Lung microvascular endothelial cell (primary cell): ENCODE data around the gene SAP30. TPM values are rescaled to one million over a fixed set of nuclear protein-coding genes. Genes with fewer than 3 reads are reported as not detected.

ENCODE experiments used
- DNase-seq, 2 donors: peaks; one replicate each; pipeline versions ENCODE4 v3.0.0 to v3.0.0-alpha.2; 2010; ENCODE audit warnings: low read depth in 2 of 2
- total RNA-seq: library from RNA; depleted of rRNA; stranded (reverse); fragments of >200 nt; gene quantifications from 2 replicates; pipeline ENCODE4 v1.2.1, GENCODE V29; 2014

The SAP30 gene
- total RNA-seq, 1 donor from 2014 or later, result 16.1 TPM

DNA sequence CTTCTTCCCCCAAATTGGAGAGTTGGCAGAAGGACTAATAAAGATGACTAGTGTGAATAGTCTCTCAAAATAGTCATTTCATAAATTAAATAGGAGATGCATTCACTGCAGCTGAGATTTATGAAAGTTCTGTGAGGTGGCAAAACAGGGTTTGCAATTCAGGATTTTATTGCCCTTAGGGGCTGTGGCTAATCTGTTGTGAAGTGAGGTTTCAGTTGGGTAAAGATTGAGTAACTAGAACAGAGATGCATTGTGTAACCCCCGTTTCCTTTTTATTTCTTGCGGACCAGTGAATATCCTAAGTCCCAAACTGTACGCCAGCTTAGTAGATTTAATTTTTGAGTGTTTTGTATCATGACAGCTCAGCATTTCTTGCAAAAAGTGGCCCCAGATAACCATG lies 44.3 kb downstream of the SAP30 start:
- no peak for DNase-seq

DNA sequence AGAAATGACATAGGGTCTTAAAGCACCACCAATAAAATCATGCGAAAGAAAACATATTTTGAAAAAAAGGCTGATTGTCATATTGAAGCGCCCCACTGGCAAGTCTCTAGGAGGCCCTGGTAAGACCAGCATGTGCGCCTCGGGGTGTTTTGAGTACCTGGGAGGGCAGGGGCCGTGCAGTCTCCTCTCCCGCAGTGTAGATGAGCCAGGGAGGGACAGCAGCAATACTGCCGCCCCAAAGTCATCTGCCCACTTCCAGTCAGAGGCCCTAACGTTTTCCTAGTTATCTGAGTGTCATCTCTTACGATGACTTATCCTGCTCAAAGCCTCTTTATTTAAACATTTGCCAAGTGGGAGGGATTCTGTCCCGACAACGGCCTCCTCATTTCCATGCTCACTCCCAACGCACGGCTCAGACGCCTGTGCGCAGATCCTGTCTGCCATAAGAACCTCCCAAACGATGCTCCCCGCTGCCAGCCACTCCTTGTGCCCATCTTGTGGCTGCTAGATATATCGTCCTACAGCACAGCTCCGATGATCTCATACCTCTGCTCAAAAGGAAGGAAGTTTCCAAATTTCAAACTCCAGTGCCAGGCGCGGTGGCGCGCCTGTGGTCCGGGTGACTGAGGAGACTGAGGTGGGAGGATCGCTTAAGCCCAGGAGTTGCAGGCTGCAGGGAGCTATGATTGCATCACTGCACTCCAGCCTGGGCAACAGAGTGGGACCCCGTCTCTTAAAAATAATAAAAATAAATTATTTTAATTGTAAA lies 45.3 kb downstream of the SAP30 start:
- DNase-seq, result peak; percentile 28 to 69

DNA sequence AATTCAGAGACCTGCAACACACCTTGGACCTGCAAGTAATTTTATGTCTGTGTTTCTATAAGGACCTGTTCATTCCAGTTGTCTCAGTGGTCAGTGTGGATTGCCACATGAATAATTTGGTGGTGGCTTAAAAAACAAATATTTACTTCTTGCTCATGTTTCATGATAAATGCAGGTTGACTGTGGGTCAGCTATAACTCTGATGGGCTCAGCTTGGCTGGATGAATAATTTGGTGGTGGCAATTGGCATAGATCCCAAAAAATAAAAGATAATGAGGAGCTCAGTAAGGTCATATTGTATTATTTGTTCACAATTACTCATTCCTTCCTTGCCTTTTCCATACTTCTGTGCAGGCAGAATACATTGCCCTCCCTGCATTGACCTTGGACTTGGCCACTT lies 47.1 kb downstream of the SAP30 start:
- DNase-seq, result peak; percentile 5 to 8

GRCh38 chr4:173418639-173419038 lies 47.9 kb downstream of the SAP30 start:
- DNase-seq, result peak in 1 of 2 donors; percentile 79

DNA sequence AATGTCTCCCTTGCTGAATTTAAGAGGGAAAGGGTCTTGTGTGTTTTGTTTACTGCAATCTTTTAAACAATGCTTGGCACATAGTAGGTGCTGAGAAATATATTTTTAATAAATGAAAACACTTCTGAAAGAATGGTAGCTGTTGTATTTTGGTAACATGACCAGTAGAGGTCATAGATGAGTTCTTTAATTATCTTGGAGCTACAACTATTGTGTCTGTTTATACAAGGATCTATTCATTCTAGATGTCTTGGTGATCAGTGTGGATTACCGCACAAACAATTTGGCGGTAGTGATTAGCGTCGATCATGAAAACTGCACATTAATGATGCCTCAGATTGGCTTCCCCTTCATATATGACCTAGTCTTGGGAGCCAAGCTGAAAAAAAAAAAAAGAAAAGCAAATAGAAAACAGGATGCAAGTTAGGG lies 49.6 kb downstream of the SAP30 start:
- peak; percentile 30 to 39 for DNase-seq

- DNase-seq, result no peak
Observed at GRCh38 chr4:173420801-173421200, 50.0 kb downstream of the SAP30 start.

DNA sequence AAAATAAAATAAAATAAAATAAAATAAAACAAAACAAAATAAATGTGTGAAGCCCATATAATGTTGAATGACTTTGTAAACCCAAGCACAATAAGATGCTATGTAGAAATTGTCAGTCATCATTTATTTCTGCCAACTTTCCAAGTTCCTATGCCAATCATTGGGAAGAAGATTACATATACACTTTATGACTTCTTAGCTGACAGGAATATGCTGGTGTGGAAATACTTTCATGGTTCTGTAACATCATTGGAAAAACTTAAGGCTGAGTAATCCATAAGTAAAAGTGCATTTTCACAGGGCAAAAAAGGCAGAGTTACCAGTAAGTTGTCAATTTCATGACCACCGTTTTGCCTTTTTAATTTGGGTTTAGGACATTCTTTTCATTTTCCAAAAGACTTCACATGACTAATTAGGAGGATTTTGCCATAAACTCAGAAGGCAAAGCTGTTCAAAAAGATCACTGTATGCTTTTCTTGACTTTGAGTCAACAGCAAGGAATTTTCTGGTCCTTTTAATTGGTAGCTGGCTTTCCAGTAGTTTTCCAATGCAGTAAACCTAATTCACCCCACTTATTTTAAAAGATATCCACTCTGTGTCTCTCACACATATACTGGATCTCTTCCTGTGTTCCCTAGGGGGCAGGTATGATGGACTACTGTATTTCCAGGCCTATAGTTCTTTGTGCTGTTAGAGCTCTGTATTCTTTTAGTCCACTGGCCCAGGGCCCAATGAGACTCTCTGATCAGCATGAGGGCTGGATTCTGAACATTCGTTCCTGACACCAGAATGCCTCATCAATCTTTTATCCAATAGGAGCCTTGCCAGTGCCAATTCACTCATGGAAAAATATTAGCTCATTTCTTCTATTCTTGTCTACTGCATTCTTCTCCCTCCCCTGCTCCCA lies 54.4 kb downstream of the SAP30 start:
- DNase-seq, result no peak

DNA sequence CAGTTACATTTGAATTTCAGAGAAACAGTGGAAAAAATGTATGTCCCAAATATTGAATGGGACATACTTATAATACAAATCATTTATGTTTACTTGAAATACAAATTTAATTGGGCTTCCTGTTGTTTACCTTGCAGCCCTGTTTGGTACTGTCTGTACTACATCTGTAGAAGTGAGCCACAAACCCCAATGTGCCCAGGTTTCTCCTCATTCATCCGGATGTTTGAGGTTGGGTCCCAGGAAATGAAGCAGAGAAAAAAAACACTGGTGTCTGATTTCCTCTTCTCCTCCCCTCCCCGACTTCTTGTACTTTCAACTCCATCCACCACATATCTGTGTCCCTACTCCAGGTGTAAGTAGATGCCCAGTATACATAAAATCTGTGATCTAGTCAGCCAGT lies 55.3 kb downstream of the SAP30 start:
- DNase-seq, result no peak

Other genes starting within 250 kb of the SAP30 start
- 14.7 and 22.4 TPM in 2 replicates for gene GALNT7, start 202.1 kb upstream of the SAP30 start, total RNA-seq
- 34.5 and 71.0 TPM in 2 replicates for gene HMGB2, start 36.6 kb upstream of the SAP30 start, total RNA-seq
- gene SCRG1, start 28.2 kb downstream of the SAP30 start, total RNA-seq, result not detected in 2 replicates
- not detected in 2 replicates for gene HAND2, start 159.3 kb downstream of the SAP30 start, total RNA-seq